ENCODE measurements around the gene ARMH1.

The ARMH1 gene

DNA sequence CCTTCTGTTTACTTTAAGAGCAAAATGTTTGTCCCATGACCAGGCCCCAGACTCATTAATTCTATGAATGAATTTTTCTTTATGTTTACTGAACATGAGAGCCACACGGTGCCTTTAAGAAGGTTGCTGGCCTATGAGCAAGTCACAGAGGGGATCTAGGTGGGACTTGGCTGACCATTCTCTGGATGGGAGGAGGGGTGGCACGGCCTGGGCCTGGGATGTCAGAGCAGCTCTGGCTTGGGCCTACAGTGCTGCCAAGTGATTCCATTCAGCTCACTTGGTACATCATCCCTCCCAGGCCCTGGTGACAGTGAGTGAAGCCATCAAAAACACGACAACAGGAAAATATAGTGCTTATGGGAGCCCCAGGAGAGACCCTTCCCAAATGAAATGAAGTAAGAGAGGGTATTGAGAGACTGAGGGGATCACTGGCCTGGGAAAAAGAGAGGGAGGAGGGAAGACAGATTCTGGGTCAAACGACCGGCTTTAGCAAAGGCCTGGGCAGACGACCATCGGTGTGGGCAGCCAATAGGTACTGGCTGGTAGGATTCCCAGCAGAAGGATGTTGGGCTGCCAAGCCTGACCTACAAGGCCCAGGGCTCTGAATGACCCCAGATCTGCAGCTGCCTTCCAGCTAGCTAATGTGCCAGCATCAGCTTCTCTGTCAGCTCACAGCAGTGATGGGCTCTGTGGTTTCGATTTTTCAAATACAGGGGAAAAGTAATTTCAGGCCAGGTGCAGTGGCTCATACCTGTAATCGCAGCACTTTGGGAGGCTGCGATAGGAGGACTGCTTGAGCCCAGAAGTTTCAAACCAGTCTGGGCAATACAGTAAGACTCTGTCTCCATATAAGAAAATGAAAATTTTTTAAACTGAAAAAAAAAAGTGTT lies 3.5 kb upstream of the ARMH1 start:
- DNase-seq (ENCODE audit: low spot score), result no peak

DNA sequence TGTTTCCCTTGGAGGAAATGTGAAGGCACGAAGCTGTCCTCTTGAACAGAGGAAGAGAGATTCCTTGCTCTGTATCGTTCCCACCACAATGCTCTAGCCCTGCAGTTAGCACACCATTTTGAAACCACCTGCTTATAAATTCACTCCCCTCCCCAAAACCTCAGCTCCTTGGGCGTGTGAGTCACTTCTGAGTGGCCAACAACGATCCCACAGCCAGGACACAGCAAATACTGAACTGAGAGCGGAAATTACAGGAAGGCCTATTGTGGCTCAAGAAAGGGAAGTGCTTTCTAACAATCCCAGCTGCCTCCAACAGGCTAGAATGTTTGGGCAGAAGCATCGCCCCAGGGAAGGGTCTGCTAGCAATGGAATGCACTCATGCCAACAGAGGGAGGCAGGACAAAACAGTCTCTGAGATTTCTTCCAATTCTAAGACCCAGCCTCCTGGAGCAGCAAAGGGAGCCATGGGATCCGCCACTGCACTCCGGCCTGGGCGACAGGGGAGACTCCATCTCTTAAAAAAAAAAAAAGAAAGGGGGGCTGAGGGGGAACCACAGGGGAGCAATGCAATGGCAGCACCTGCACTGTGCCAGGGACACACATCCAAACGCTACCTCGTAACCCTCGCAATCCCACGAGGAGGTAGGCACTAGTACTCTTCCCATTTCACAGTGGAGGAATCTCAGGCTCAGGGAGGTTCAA lies 2.1 kb upstream of the ARMH1 start:
- no peak for DNase-seq (ENCODE audit: low spot score)

DNA sequence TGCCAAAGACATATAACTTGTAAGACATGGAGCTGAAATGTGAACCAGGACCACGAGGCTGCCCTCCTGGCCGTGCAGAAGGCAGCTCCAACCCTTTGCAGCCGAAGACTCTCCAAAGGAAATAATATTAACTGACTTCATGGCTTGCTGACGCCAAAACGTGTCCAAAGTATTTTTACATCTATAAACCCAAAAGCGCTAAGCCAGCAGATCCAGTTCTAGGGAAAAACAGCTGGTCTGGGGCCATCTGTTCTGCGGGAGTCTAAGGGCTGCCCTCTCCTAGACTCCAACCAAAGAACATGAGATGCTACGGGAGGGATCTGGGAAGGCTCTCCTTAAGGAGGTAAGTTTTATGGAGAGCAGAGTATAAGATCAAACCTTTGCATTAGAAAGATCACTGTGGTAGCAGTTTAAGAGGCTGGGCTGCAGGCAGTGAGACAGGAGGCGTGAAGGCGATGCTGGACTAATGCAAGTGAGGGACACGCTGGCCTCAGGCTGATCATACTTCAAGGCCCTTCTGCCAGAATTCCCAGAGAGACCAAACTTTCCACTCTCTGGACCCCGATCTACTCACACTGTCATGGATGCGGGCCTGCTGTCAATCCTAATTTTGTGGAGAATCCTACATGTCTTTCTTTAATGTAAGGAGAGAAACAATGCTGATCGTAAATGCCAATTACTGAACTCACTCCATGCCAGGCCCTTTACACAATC lies 1.4 kb upstream of the ARMH1 start:
- no peak for DNase-seq (ENCODE audit: low spot score)

DNA sequence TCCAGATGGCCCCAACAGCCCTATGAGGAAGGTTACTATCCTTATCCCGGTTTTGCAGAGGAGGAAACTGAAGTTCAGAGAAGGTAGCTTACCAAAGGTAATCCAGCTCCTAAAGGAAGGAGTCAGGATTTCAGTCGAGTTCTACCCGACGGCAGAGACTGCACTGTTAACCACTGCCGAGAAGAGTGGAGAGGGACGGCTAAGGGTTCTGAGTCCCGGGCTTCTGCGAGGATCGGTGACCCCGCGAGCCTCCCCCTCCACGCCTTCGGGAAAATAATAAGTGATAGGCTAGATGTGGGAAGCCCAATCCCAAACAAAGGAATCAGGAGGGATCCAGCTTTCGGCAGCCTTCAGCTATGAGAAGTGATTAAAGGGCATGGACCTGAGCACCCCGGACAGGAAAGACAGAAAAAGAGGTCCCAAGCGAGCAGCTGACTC lies 820 bp upstream of the ARMH1 start:
- DNase-seq (ENCODE audit: low spot score), result no peak

DNA sequence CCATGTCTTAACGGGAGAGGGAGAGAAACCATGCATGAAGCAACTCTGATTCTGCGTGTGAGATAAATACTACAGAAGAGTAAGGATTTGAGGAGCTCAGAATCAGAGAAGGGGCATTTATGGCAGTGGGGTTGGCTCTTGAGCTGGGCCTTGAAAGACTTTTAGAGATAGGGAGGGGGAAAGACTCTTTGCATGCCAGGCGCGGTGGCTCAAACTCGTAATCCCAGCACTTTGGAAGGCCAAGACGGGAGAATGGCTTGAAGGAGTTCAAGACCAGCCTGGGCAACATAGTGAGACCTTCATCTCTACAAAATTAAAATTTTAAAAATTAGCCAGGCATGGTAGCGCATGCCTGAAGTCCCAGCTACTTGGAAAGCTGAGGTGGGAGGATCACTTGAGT lies 672 bp downstream of the ARMH1 start:
- no peak for DNase-seq (ENCODE audit: low spot score)

DNA sequence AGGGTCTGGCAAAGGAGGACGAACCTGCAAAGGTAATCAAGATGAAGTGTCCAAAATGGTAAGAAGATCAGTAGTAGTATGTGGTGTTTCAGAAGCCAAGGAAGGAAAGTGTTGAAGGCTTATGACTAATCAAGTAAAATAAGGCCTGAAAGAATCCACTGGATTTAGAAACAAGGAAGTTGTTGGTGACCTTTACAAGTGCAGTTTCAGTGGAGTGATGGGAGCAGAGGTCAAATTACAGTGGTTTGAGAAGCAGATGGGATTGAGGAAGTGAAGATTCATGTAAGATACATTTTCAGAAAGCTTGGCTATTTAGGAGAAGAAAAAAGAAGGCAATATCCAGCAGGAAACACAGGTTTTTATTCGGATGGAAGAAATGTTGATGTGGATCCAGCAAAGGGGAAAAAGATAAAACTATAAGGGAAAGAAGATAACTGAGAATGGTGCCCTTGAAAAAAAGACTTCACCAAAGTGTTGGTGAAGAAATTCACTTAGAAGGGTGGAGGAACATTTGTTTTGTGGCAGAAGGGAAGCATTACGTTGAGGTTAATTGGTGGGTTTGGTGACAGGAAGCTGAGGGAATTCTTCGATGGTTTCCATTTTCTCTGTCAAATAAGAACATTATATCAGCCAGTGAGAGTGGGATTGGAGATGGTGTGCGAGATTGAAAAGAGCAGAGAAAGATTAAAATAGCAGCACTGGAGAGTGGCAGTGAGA lies 2.1 kb downstream of the ARMH1 start:
- DNase-seq (ENCODE audit: low spot score), result no peak

DNA sequence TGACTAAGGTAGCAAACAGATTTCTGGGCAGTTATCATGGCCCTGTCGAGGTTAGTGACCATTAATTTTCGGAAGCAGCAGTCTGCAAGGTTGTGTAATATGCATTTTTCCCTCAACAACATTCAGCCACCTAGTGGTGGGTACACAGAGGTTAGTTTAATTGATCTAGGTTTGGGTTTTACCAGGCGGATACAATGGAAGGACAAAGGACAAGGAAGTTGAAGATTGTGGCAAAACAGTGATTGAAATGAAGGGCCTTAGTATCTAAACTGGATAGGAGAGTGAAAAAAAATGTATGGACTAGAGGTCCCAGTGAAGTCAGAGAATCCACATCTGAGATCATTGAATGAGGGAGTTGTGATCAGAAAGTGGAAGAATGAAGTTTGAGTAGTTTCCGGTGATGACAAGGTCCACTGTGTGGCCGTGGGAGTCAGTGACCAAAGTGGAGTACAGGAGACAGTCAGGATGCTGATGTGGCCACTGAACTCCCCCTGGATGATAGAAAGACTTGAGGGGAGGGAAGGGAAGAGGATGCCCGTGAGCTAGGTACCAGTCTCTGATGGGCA lies 2.8 kb downstream of the ARMH1 start:
- DNase-seq (ENCODE audit: low spot score), result no peak

DNA sequence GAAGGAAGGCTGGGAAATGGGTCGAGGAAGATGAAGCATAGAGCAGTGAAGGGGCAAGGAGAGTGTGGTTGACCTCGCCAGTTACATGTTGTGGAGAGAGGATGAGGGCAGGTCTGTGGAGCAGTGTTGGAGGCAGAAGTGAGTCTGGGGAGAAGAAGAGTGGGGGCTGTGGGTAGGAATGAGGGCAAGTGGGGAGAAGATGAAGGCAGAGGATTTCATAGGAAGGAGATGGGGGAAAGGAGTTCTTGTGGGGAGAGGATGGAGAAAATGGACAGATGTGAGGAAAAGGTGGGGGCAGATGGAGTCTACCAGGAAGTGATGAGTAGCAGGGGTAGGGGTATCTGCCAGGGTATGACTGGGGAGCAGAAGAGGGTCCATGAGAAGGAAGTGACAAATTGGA lies 3.6 kb downstream of the ARMH1 start:
- DNase-seq (ENCODE audit: low spot score), result no peak

DNA sequence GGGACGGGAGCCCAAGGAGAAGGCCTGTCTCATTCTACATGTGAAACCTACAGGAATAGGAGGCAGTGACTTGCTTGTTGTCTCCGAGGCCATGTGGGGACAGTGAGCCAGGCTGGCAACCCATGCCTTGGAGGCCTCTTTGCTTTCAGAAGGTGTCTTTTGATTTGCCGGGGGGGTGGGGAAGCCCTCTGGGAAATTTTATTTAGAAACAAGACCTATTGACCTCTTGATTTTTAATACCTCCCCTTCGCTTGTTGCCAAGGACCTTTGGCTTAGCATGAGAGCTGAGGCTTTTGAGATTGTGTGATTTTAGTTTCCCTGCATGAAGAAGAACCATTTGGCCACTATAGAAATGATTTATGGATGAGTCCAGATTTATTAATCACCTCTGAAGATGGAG lies 4.1 kb downstream of the ARMH1 start:
- DNase-seq (ENCODE audit: low spot score), result no peak

DNA sequence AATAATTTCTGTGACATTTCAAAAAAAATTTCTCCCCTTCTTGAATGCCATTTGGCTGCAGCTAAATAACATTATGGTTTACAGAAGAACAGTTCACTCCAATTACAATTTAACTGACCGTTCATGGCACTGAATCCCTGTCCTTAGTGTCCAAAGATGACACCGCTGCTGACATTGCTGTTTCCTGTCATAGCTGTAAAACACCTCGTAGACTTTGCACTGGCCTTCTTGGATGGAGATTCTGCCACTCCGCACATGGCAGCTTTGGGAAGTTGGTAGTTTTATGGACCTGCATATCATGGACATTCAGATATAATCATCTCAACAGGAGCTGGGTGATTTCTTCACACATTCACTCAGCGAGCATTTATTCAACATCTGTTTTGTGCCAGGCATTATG lies 5.0 kb downstream of the ARMH1 start:
- DNase-seq (ENCODE audit: low spot score), result no peak

DNA sequence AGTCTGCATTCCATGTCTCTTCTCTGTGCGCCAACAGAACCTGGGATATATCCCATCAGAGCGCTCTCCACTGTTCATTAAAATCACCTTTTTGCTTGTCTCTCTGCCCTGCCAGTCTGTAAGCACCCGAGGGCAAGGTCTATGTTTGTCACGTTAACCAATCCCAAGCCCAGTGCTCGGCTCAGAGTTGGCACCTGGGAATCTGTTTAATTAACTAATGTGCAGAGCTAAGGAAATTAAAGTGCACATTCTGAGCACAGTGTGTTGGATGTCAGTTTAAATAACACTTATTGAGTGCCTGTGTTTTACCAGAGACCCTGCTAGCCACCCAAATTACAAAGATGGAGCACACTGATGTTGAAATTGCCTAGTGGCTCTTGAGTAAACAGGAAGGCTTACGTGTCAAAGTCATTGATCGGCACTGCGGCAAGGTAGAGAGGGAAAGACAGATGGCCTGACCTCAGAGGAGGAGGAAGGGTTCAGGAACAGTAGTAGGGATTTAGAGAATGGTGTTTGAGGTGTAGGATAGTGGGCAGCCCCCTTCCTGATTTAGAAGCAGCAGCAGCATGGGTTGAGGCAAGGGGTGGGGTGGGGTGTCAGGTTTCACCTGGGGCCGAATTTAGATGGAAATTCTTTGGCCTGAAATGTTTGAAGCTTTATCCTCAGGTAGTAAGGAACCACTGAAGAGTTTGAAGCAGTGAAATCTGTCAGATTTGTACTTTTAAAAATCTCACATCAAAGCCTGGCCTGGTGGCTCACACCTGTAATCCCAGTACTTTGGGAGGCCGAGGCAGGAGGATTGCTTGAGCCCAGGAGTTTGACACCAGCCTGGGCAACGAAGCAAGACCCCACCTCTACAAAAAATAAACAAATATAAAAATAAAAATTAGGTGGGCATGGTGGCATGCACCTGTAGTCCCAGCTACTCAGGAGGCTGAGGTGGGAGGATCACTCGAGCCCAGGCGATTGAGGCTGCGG lies 7.7 kb downstream of the ARMH1 start:
- no peak for DNase-seq (ENCODE audit: low spot score)

DNA sequence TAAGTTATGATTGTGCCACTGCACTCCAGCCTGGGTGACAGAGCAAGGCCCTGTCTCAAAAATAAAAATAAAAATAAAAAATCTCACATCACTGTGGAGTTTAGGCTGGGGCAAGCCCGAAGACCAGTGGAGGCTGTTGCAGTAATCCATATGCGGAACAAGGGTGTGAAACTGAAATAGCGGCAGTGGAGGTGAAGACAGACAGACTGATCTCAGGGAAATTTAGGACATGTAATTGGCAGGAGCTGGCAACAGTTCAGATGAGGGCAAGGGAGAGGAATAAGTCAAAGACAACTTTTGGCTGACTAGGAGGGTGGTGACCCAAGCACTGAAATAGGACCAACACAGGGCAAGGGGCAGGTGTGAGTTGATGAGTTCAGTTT lies 8.4 kb downstream of the ARMH1 start:
- DNase-seq (ENCODE audit: low spot score), result no peak

DNA sequence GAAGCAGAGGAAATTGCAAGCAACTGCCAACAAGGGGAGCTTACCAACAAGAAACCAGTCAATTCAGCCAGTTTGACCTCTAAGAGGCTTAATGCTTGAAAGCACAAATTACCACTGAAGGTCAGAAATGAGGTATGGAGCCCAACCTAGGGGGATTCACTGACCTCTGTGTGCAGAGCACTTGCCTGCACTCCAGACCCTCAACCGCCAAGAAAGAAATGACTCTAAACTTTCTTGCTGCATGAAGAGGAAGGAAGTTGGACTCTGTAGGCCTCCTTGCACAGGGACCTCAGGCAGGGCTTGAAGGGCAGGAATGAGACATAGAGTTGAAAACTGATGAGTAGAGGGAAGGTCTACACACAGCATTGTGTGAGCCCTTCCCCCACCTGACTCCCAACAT lies 10.0 kb downstream of the ARMH1 start:
- DNase-seq (ENCODE audit: low spot score), result no peak

DNA sequence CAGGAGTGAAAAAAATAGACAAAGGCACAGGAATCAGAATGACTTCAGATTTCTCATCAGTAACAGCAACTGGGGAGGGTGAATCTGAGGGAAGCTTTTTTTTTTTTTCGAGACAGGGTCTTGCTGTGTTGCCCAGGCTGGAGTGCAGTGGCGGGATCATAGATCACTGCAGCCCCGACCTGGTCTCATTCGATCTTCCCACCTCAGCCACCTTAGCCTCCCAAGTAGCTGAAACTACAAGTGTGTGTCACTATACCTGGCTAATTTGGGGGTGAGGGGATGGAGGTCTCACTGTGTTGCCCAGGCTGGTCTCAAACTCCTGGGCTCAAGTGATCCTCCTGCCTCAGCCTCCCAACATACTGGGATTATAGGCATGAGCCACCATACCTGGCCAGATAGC lies 10.7 kb downstream of the ARMH1 start:
- no peak for DNase-seq (ENCODE audit: low spot score)

DNA sequence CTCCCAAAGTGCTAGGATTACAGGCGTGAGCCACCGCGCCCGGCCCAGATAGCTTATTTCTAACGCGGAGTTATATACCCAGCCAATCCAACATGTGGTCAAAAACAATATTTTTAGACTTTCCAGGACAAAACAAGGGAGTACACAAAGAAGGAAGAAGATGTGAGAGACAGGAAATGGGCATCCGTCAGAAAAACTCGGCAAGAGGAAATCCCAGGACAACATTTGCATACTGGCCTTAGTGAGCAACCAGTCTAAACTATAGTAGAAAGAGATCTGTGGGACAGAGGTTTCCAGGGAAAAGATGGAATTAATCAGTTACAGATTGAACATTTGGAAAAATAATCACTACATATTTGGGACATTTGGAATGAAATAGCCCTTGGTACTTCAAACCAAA lies 11.4 kb downstream of the ARMH1 start:
- no peak for DNase-seq (ENCODE audit: low spot score)

DNA sequence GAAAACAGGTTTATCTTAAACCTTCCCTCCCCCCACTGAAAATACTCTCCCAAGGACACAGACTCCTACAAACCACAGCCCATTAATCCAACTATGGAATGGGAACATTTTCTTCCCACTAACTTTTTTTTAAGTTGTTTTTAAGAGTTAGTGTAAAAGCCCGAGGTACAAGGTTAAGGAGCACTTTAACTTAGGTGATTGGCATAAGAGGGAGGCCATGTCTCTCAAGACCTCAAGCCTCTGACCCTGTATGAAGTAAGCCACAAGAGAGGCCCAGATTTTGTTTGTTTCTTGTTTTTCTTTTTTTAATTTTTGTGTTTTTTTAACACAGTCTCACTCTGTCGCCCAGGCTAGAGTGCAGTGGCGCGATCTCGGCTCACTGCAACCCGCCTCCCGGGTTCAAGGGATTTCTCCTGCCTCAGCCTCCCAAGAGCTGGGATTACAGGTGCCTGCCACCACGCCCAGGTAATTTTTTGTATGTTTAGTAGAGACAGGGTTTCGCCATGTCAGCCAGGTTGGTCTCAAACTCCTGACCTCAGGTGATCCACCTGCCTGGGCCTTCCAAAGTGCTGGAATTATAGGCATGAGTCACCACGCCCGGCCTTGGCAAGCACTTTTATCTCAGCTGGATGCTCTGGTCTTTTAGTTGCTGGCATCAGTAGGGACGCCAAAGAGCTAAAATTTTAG lies 14.4 kb downstream of the ARMH1 start:
- no peak for DNase-seq (ENCODE audit: low spot score)

DNA sequence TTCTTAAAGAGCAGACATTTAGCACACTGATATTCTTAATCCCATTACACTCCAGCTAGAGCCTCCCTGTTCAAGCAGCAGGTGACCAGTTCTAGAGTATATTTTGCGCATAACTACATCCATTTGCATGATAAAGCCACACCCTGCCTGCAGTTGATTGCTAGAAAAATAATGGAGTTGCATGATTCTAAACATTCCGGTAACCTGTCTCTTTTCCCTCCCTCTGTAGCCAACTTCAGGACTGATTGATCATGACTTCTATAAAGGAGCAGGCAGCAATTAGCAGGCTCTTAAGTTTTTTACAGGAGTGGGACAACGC lies 14.9 kb downstream of the ARMH1 start:
- DNase-seq (ENCODE audit: low spot score), result no peak

DNA sequence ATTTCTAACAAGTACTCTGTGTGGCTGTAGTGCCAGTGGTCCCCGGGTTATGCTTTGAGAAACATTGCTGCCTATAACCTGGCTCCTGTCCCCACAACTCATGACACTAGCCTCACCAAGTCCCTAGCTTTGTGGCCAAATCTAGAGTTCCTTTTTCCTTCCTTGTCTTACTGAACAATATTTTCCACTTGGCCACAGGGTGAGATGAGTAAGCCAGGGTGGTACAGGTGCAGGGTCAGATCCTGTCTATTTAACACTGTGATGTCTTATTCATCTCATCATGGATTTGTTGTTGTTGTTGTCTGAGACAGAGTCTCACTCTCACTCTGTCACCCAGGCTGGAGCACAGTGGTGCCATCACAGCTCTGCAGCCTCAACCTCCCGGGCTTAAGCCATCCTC lies 18.6 kb downstream of the ARMH1 start:
- no peak for DNase-seq (ENCODE audit: low spot score)

DNA sequence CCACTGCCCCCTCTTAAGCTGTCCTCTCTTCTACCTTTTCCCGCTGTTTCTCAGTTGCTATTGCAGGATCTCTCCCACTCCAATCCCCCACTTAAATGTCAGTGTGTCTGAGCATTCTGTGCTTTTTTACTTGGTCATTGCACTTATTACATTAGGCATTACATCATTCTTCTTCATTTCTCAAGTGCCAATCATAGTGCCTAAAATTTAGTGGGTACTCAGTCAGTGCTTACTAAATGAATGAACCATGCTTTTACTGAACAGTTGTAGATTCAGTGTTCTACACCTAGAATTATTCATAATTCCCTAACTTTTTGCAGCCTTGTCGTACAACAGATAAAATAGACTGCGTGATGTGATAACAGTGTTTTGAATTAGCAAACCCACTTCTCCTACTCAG lies 19.4 kb downstream of the ARMH1 start:
- DNase-seq (ENCODE audit: low spot score), result no peak

DNA sequence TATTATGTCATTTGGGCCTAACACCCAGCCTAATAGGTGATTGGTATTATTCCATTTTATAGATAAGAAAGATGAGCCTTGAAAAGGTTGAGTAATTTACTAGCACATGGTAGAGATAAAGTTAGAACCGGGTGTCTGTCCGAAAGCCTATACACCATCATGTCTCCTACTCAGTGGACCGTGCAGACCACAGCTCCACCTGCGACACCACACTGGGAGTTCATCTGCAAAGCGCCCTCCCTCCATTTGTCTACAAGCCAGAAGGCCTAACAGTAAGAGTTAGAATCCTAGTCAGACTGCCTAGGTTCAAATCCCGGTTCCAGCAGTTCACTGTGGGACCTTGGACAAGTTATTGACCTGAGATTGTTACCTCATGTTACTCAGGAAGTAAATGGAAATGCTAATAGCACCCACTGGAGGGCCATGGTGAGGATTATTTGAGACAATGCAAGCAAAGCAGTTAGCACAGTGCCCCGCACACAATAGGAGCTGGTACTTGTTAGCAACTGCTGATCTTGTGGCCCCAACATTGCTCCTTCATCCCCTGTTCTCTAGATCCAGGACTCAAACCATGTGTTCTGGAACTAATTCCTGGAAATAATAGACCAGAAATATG lies 20.5 kb downstream of the ARMH1 start:
- peak; percentile 55 for DNase-seq (ENCODE audit: low spot score)
